HCT116 (cell line): Measurements from ENCODE around the gene CXorf49. TPM values are rescaled to one million over a fixed set of nuclear protein-coding genes. Genes with fewer than 3 reads are reported as not detected.
"Not testable (repeated sequence)": the region's sequence is repeated elsewhere in the genome, so short reads cannot be mapped to it uniquely, and the experiment has no call there.

Experiments used
- ATAC-seq: fragments of 200-7000 bp; cut with Tn5 transposase; 2 replicates; pipeline ENCODE4 v1.9.1; 2020; ENCODE audit warnings: mild to moderate bottlenecking, moderate library complexity
- BruUV-seq: library from RNA; stranded (reverse); fragments of 400-500 nt; replicated peaks from 2 replicates; lab custom pipeline; 2021; lab: Mats Ljungman, UMichigan
- CTCF ChIA-PET: fragments of 300-600 bp; sonication (Branson Sonifier 250); formaldehyde crosslinking; loops from one replicate; lab custom pipeline; 2021; ENCODE audit warnings: antibody characterized with exemption; lab: Charles Lee
- POLR2A ChIA-PET: fragments of 300-600, 350-600 bp; sonication (Branson Sonifier 250); formaldehyde crosslinking; loops from one replicate; lab custom pipeline; 2021; ENCODE audit warnings: antibody characterized with exemption; lab: Charles Lee
- RAD21 ChIA-PET, 2 experiments: fragments of 300-600 bp; sonication (Branson Sonifier 250); formaldehyde crosslinking; loops; one replicate each; lab custom pipeline; 2023; ENCODE audit warnings: low total read pairs in 2 of 2; ENCODE audit not compliant: uncharacterized antibody in 2 of 2, unreplicated experiment in 2 of 2, low non-redundant PET in 1 of 2; lab: Charles Lee
- DNase-seq: peaks from one replicate; pipeline ENCODE4 v3.0.0-alpha.2; 2010; ENCODE audit warnings: low read depth, low spot score
- H2AFZ ChIP-seq: fragments of 200-600 bp; shearing (Covaris generic), sonication (generic); 2 replicates; pipeline ENCODE4 v1.6.1; 2017; ENCODE audit warnings: low read depth, mixed run types, mixed read lengths, antibody characterized with exemption, low read length; ENCODE audit not compliant: poor library complexity, severe bottlenecking
- H3K27ac ChIP-seq: 2 replicates; pipeline ENCODE4 v1.5.1; 2012; ENCODE audit warnings: low read depth, low read length
- H3K27me3 ChIP-seq: fragments of 200-600 bp; sonication (generic); 2 replicates; pipeline ENCODE4 v1.6.1; 2016; ENCODE audit warnings: mixed run types, low read length, mixed read lengths; ENCODE audit not compliant: insufficient read depth
- H3K36me3 ChIP-seq, 2 experiments: fragments of 200-500 bp in 1 of 2; fragments of 200-600 bp in 1 of 2; sonication (Bioruptor generic) in 1 of 2; sonication (generic) in 1 of 2; 2 replicates each; pipeline versions ENCODE4 v1.5.1 to v1.6.1; 2014 to 2016; ENCODE audit warnings: low read length in 2 of 2, inconsistent platforms in 1 of 2, mixed read lengths in 1 of 2, mixed run types in 1 of 2; ENCODE audit not compliant: insufficient read depth in 2 of 2, control insufficient read depth in 1 of 2
- H3K4me1 ChIP-seq, 2 experiments: fragments of 200-600 bp in 1 of 2; sonication (generic) in 1 of 2; 2 replicates each; pipeline versions ENCODE4 v1.5.1 to v1.6.1; 2012 to 2017; ENCODE audit warnings: low read length in 2 of 2, inconsistent platforms in 1 of 2, mild to moderate bottlenecking in 1 of 2, mixed read lengths in 1 of 2, mixed run types in 1 of 2, moderate library complexity in 1 of 2; ENCODE audit not compliant: insufficient read depth in 2 of 2, control insufficient read depth in 1 of 2
- H3K4me2 ChIP-seq: fragments of 200-600 bp; sonication (generic); 2 replicates; pipeline ENCODE4 v1.6.1; 2017; ENCODE audit warnings: mixed run types, low read length, mixed read lengths
- H3K4me3 ChIP-seq, 2 experiments: fragments of 200-600 bp in 1 of 2; sonication (generic) in 1 of 2; replicated peaks in 1 of 2; 2 replicates each; pipeline ENCODE4 v1.5.1; 2011 to 2016; ENCODE audit warnings: low read length in 2 of 2, control low read depth in 1 of 2, low read depth in 1 of 2, mild to moderate bottlenecking in 1 of 2, mixed read lengths in 1 of 2, mixed run types in 1 of 2
- H3K79me2 ChIP-seq: fragments of 200-600 bp; sonication (generic); 2 replicates; pipeline ENCODE4 v1.6.1; 2017; ENCODE audit warnings: mild to moderate bottlenecking, mixed run types, low read length, moderate library complexity, mixed read lengths; ENCODE audit not compliant: insufficient read depth
- H3K9ac ChIP-seq: fragments of 200-600 bp; sonication (generic); 2 replicates; pipeline ENCODE4 v1.6.1; 2016; ENCODE audit warnings: low read length, mixed read lengths
- H3K9me2 ChIP-seq: fragments of 200-600 bp; sonication (generic), shearing (Covaris generic); 2 replicates; pipeline ENCODE4 v1.6.1; 2017; ENCODE audit warnings: mixed run types, mild to moderate bottlenecking, moderate library complexity; ENCODE audit not compliant: insufficient read depth
- H3K9me3 ChIP-seq, 2 experiments: fragments of 200-500 bp in 1 of 2; fragments of 200-600 bp in 1 of 2; sonication (Bioruptor generic) in 1 of 2; sonication (generic) in 1 of 2; 2 replicates each; pipeline ENCODE4 v1.6.1; 2014 to 2017; ENCODE audit warnings: low read length in 2 of 2, mixed read lengths in 2 of 2, inconsistent platforms in 1 of 2, low read depth in 1 of 2, mild to moderate bottlenecking in 1 of 2, mixed run types in 1 of 2, moderate library complexity in 1 of 2; ENCODE audit not compliant: control insufficient read depth in 1 of 2, insufficient read depth in 1 of 2
- H4K20me1 ChIP-seq: fragments of 200-600 bp; sonication (generic), shearing (Covaris generic); 2 replicates; pipeline ENCODE4 v1.6.1; 2017; ENCODE audit warnings: mixed run types, mild to moderate bottlenecking, moderate library complexity; ENCODE audit not compliant: insufficient read depth
- intact Hi-C: fragments of 100-400 bp; cut with micrococcal nuclease; formaldehyde crosslinking; loops from 2 replicates; pipeline ENCODE4 v1.10.0; 2022
- total RNA-seq: library from RNA; stranded (reverse); gene quantifications from one replicate; pipeline ENCODE4 v1.2.1, GENCODE V29; 2021; ENCODE audit not compliant: unreplicated experiment

Gene CXorf49
- total RNA-seq, 1 experiment from 2014 or later = not detected

GRCh38 chrX:71716323-71716722 is 1.8 kb downstream of the CXorf49 start:
- BruUV-seq, H3K79me2 ChIP-seq, H2AFZ ChIP-seq, H3K4me1 ChIP-seq, H3K4me2 ChIP-seq, ATAC-seq, intact Hi-C loops, H3K4me3 ChIP-seq, DNase-seq, H3K9me3 ChIP-seq, H3K27ac ChIP-seq, CTCF ChIA-PET, H3K36me3 ChIP-seq, H3K9ac ChIP-seq, H4K20me1 ChIP-seq, H3K9me2 ChIP-seq, RAD21 ChIA-PET, H3K27me3 ChIP-seq, POLR2A ChIA-PET: not testable (repeated sequence)

GRCh38 chrX:71715551-71715950 is 2.5 kb downstream of the CXorf49 start:
- H3K4me1 ChIP-seq, H3K9me2 ChIP-seq, H3K9me3 ChIP-seq, H3K27me3 ChIP-seq, H3K27ac ChIP-seq, CTCF ChIA-PET, H3K4me3 ChIP-seq, RAD21 ChIA-PET, H3K36me3 ChIP-seq, H3K9ac ChIP-seq, H2AFZ ChIP-seq, H3K4me2 ChIP-seq, H3K79me2 ChIP-seq, BruUV-seq, intact Hi-C loops, POLR2A ChIA-PET, H4K20me1 ChIP-seq, DNase-seq: not testable (repeated sequence)
- peak; percentile 54 for ATAC-seq

GRCh38 chrX:71714064-71714463 is 4.0 kb downstream of the CXorf49 start:
- H3K4me3 ChIP-seq, H3K36me3 ChIP-seq, H3K27me3 ChIP-seq, CTCF ChIA-PET, H3K9me3 ChIP-seq, H3K9ac ChIP-seq, BruUV-seq, H3K4me1 ChIP-seq, H3K9me2 ChIP-seq, H4K20me1 ChIP-seq, intact Hi-C loops, H3K79me2 ChIP-seq, ATAC-seq, RAD21 ChIA-PET, POLR2A ChIA-PET, H2AFZ ChIP-seq, DNase-seq, H3K27ac ChIP-seq, H3K4me2 ChIP-seq: not testable (repeated sequence)

GRCh38 chrX:71702853-71703252 is 15.2 kb downstream of the CXorf49 start:
- H3K27me3 ChIP-seq, H3K4me2 ChIP-seq, H4K20me1 ChIP-seq, H3K9me3 ChIP-seq, CTCF ChIA-PET, H2AFZ ChIP-seq, intact Hi-C loops, BruUV-seq, H3K27ac ChIP-seq, H3K79me2 ChIP-seq, H3K36me3 ChIP-seq, H3K9me2 ChIP-seq, H3K4me1 ChIP-seq, H3K9ac ChIP-seq, RAD21 ChIA-PET, H3K4me3 ChIP-seq, DNase-seq, POLR2A ChIA-PET: not testable (repeated sequence)
- peak; percentile 79 for ATAC-seq

GRCh38 chrX:71699023-71699344 is 19.1 kb downstream of the CXorf49 start:
- H3K4me2 ChIP-seq, DNase-seq, H3K36me3 ChIP-seq, H3K4me1 ChIP-seq, H3K27me3 ChIP-seq, H3K27ac ChIP-seq, H3K79me2 ChIP-seq, CTCF ChIA-PET, H3K4me3 ChIP-seq, H4K20me1 ChIP-seq, H3K9me2 ChIP-seq, POLR2A ChIA-PET, H2AFZ ChIP-seq, BruUV-seq, intact Hi-C loops, ATAC-seq, H3K9me3 ChIP-seq, RAD21 ChIA-PET, H3K9ac ChIP-seq: not testable (repeated sequence)
